Adipose tissue (tissue), 3 donors: Measurements from ENCODE around the gene OR2A25. TPM values are rescaled to one million over a fixed set of nuclear protein-coding genes. Genes with fewer than 3 reads are reported as not detected.

Source experiments
- polyA plus RNA-seq, 3 donors: library from polyadenylated mRNA; stranded (reverse); fragments of 200-250 nt; gene quantifications; one replicate each; pipeline ENCODE4 v1.2.3, GENCODE V29; 2013
- donor health status: healthy with polysubstance abuse.
- donor health status: Bipolar disorder and iron deficiency.
- donor health status: healthy.

The OR2A25 gene
- polyA plus RNA-seq, 3 donors: not detected

Other genes starting within 250 kb of the OR2A25 start
- 10 to 100 TPM; 12.2 to 42.3 (median 21.8) TPM for gene TCAF1, start 167.6 kb upstream of the OR2A25 start, polyA plus RNA-seq
- gene OR2F2, start 134.6 kb upstream of the OR2A25 start, polyA plus RNA-seq: not detected
- gene OR2F1, start 115.0 kb upstream of the OR2A25 start, polyA plus RNA-seq: not detected
- under 1 TPM in 1 of 3 donors, not detected in 2; 0.03 TPM for gene OR6B1, start 69.5 kb upstream of the OR2A25 start, polyA plus RNA-seq
- not detected for gene OR2A5, start 20.9 kb upstream of the OR2A25 start, polyA plus RNA-seq
- not detected for gene OR2A12, start 16.5 kb downstream of the OR2A25 start, polyA plus RNA-seq
- gene OR2A2, start 39.8 kb downstream of the OR2A25 start, polyA plus RNA-seq: not detected
- not detected for gene OR2A14, start 53.4 kb downstream of the OR2A25 start, polyA plus RNA-seq
- under 1 TPM in 2 of 3 donors, not detected in 1; 0.29 to 0.67 TPM for gene CTAGE4, start 113.7 kb downstream of the OR2A25 start, polyA plus RNA-seq
- 1 to 10 TPM; 3.7 to 6.5 (median 4.4) TPM for gene ARHGEF35, start 126.0 kb downstream of the OR2A25 start, polyA plus RNA-seq
- under 1 TPM in 1 of 3 donors, not detected in 2; 0.42 TPM for gene OR2A42, start 169.8 kb downstream of the OR2A25 start, polyA plus RNA-seq
- gene OR2A7, start 195.0 kb downstream of the OR2A25 start, polyA plus RNA-seq: 1 to 10 TPM in 2 of 3 donors, under 1 TPM in 1; 0.67 to 2.4 (median 1.2) TPM
- gene CTAGE8, start 199.5 kb downstream of the OR2A25 start, polyA plus RNA-seq: 1 to 10 TPM in 1 of 3 donors, under 1 TPM in 1, not detected in 1; 0.95 to 1.0 TPM
- under 1 TPM in 2 of 3 donors, not detected in 1; 0.05 to 0.07 TPM for gene OR2A1, start 242.6 kb downstream of the OR2A25 start, polyA plus RNA-seq